Lung (tissue), 12 donors: Measurements from ENCODE around the gene ANGEL1. TPM values are rescaled to one million over a fixed set of nuclear protein-coding genes. Genes with fewer than 3 reads are reported as not detected.

Source experiments
- ATAC-seq: fragments of 200-7000 bp; cut with Tn5 transposase; one replicate; pipeline ENCODE4 v1.9.1; 2020; ENCODE audit warnings: moderate number of reproducible peaks; ENCODE audit not compliant: insufficient read depth, low FRiP score
- DNase-seq, 3 donors: peaks; one replicate each; pipeline ENCODE4 v3.0.0-alpha.2; 2013 to 2017
- H3K27ac ChIP-seq, 2 donors: one replicate each; pipeline ENCODE4 v1.5.1; 2013; ENCODE audit warnings: mild to moderate bottlenecking in 2 of 2, moderate library complexity in 2 of 2, control low read depth in 1 of 2, inconsistent platforms in 1 of 2, low read depth in 1 of 2, low read length in 1 of 2
- H3K27me3 ChIP-seq, 3 donors: one replicate each; pipeline ENCODE4 v1.5.1; 2013; ENCODE audit warnings: low read length in 2 of 3; ENCODE audit not compliant: control insufficient read depth in 3 of 3, insufficient read depth in 3 of 3
- H3K36me3 ChIP-seq, 4 donors: one replicate each; pipeline ENCODE4 v1.5.1; 2013; ENCODE audit warnings: low read length in 4 of 4, mild to moderate bottlenecking in 1 of 4, moderate library complexity in 1 of 4; ENCODE audit not compliant: control insufficient read depth in 4 of 4, insufficient read depth in 4 of 4
- H3K4me1 ChIP-seq, 5 donors: one replicate each; pipeline ENCODE4 v1.5.1; 2013; ENCODE audit warnings: low read length in 5 of 5, mild to moderate bottlenecking in 2 of 5, moderate library complexity in 1 of 5; ENCODE audit not compliant: control insufficient read depth in 5 of 5, insufficient read depth in 5 of 5
- H3K4me3 ChIP-seq: one replicate; pipeline ENCODE4 v1.5.1; 2013; ENCODE audit warnings: mild to moderate bottlenecking, control low read depth, moderate library complexity
- H3K9ac ChIP-seq, 2 donors: one replicate each; pipeline ENCODE4 v1.5.1; 2013; ENCODE audit warnings: low read length in 2 of 2, control low read depth in 1 of 2; ENCODE audit not compliant: insufficient read depth in 1 of 2
- H3K9me3 ChIP-seq, 4 donors: one replicate each; pipeline ENCODE4 v1.5.1; 2013; ENCODE audit warnings: low read length in 3 of 4, mild to moderate bottlenecking in 1 of 4, moderate library complexity in 1 of 4; ENCODE audit not compliant: control insufficient read depth in 4 of 4, insufficient read depth in 3 of 4
- WGBS, 2 donors: extraction: QIAGEN DNeasy Blood & Tissue Kit; methylation state at CpG; one replicate each; pipeline ENCODE4 v1.1.7; 2013; 5-methylcytosine and 5-hydroxymethylcytosine counted together
- polyA plus RNA-seq, 2 donors: library from polyadenylated mRNA; stranded (reverse); fragments of 200-250 nt; gene quantifications; one replicate each; pipeline ENCODE4 v1.2.1, GENCODE V29; 2013
- total RNA-seq, 2 donors: library from RNA; depleted of rRNA in 1 of 2; stranded (reverse); fragments of >200 nt in 1 of 2; gene quantifications; one replicate each; pipeline ENCODE4 v1.2.1, GENCODE V29; 2014 to 2021
- TF ChIP-seq, protein P1 (sequence below): IDR thresholded peaks from 2 replicates; pipeline ENCODE4 v1.5.1; 2012; ENCODE audit warnings: mild to moderate bottlenecking; ENCODE audit errors: control extremely low read depth, extremely low read depth
- donor health status: control.
- donor health status: control.
- donor health status: Bipolar disorder and iron deficiency.
- donor health status: healthy.
- donor health status: DM: yes; HTN: yes; CAD: no.

The ANGEL1 gene
- total and polyA plus RNA-seq, 4 donors: 10.4 to 20.4 (median 15.0) TPM

GRCh38 chr14:76771437-76771980 lies 41.2 kb downstream of the ANGEL1 start:
- no peak for DNase-seq
- Histone ChIP-seq H3K4me1 (peaks cover 0 to 26% (median 20%) of the 10 kb centered on the region in 5 donors), H3K9me3 (no peaks in the 10 kb centered on the region), H3K4me3 (no peak overlapping the region), H3K27me3 (no peaks in the 10 kb centered on the region), H3K27ac (peak overlapping the region in 1 of 2 donors; percentile 28), H3K9ac (no peak overlapping the region), H3K36me3 (peaks cover 0 to 5% (median 0%) of the 10 kb centered on the region in 4 donors)
- TF ChIP-seq, protein P1, sequence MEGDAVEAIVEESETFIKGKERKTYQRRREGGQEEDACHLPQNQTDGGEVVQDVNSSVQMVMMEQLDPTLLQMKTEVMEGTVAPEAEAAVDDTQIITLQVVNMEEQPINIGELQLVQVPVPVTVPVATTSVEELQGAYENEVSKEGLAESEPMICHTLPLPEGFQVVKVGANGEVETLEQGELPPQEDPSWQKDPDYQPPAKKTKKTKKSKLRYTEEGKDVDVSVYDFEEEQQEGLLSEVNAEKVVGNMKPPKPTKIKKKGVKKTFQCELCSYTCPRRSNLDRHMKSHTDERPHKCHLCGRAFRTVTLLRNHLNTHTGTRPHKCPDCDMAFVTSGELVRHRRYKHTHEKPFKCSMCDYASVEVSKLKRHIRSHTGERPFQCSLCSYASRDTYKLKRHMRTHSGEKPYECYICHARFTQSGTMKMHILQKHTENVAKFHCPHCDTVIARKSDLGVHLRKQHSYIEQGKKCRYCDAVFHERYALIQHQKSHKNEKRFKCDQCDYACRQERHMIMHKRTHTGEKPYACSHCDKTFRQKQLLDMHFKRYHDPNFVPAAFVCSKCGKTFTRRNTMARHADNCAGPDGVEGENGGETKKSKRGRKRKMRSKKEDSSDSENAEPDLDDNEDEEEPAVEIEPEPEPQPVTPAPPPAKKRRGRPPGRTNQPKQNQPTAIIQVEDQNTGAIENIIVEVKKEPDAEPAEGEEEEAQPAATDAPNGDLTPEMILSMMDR: no peak
- no peak for ATAC-seq
- 83 to 87% methylated on average over 9 of the region's 9 CpGs for WGBS, 2 donors

DNA sequence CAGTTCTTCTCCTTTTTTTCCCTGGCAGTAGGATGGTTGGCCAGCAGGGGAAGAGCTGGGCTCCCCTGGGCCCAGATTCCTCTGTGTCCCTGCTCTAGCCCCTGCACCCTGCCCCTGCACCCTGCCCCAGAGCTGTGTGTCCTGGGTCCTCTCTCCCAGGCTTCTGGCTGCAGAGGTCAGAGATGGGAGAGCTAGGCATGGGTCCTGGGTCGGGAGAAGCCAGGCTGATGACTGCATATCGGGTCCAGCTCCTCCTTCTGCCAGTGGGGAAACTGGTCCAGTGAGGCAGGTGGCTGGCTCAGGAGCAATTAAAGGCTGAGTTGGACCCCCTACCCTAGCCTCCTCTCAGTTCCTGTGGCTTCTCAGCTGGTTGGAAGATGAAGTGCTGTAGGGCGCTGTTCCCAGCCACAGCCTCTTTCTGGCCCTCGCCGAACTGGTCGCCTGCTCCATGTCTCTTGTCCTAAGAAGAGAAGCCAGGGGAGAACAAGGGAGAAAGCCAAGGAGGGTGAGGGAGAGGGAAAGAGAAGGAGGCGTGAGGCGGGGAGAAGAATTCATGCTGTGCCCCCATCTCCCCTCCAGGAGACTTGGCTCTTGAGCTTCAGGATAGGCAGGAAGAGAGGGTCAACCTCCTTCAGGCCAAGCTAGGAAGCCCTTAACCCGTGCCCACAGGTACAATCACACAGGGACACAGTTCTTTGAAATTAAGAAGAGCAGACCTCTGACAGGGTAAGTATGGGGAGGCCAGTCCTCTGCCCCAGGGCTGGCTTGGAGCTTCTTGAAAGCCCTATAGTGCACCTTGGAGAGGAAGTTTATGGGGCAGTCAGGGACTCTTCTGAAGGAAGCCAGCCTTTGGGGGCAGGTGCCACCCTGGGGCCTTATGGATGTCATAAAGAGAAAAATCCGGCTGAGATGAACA lies 41.9 kb downstream of the ANGEL1 start:
- no peak overlapping the region for H3K9ac ChIP-seq
- ATAC-seq: no peak
- H3K27ac ChIP-seq: peak overlapping the region in 1 of 2 donors; percentile 28
- H3K4me1 ChIP-seq: peaks cover 0 to 25% (median 20%) of the 10 kb centered on the region in 5 donors
- WGBS, 2 donors: 82 to 83% methylated on average over 10 of the region's 10 CpGs
- H3K9me3 ChIP-seq: no peaks in the 10 kb centered on the region
- peak in 1 of 3 donors; percentile 11 for DNase-seq
- H3K4me3 ChIP-seq: no peak overlapping the region
- H3K36me3 ChIP-seq: peaks cover 0 to 5% (median 0%) of the 10 kb centered on the region in 4 donors
- TF ChIP-seq, protein P1: no peak
- no peaks in the 10 kb centered on the region for H3K27me3 ChIP-seq

- ATAC-seq (no peak), DNase-seq (peak in 1 of 3 donors; percentile 10)
- H3K27ac ChIP-seq: no peak overlapping the region
- no peak overlapping the region for H3K9ac ChIP-seq
- TF ChIP-seq, protein P1: no peak
- H3K9me3 ChIP-seq: no peaks in the 10 kb centered on the region
- 88 to 90% methylated on average over 18 of the region's 18 CpGs for WGBS, 2 donors
- H3K4me3 ChIP-seq: no peak overlapping the region
- H3K36me3 ChIP-seq: peaks cover 0 to 5% (median 0%) of the 10 kb centered on the region in 4 donors
- H3K27me3 ChIP-seq: no peaks in the 10 kb centered on the region
- H3K4me1 ChIP-seq: peaks cover 3 to 35% (median 24%) of the 10 kb centered on the region in 5 donors
Observed at GRCh38 chr14:76769636-76770292, 42.9 kb downstream of the ANGEL1 start.
